HEK293 (cell line): ENCODE measurements around the gene CHMP3.
"Not testable (repeated sequence)": the region's sequence is repeated elsewhere in the genome, so short reads cannot be mapped to it uniquely, and the experiment has no call there.

ENCODE experiments used
- CTCF ChIA-PET: fragments of 350-600 bp; formaldehyde crosslinking; extraction: SDS; loops from one replicate; lab custom pipeline; 2021; ENCODE audit warnings: antibody characterized with exemption; lab: Yijun Ruan, JAX
- POLR2A ChIA-PET: fragments of 300-600 bp; formaldehyde crosslinking; extraction: SDS; loops from one replicate; lab custom pipeline; 2020; ENCODE audit warnings: antibody characterized with exemption, inconsistent platforms; lab: Yijun Ruan, JAX
- H3K27ac ChIP-seq: fragments of 200-500 bp; sonication (Bioruptor generic); 2 replicates; pipeline ENCODE4 v1.5.1; 2014; ENCODE audit warnings: low read depth, low read length, control low read depth, inconsistent platforms; ENCODE audit errors: extremely low read depth
- H3K36me3 ChIP-seq, 2 experiments: fragments of 200-500 bp in 1 of 2; sonication (Bioruptor generic) in 1 of 2; 1 replicate in 1 of 2; 2 replicates in 1 of 2; pipeline ENCODE4 v1.5.1; 2014 to 2017; ENCODE audit warnings: inconsistent platforms in 2 of 2, low read length in 2 of 2; ENCODE audit not compliant: control insufficient read depth in 2 of 2, insufficient read depth in 1 of 2
- H3K4me1 ChIP-seq: fragments of 200-500 bp; sonication (Bioruptor generic); 2 replicates; pipeline ENCODE4 v1.5.1; 2014; ENCODE audit warnings: mild to moderate bottlenecking, low read length, inconsistent platforms; ENCODE audit not compliant: control insufficient read depth, insufficient read depth
- H3K4me3 ChIP-seq: 2 replicates; pipeline ENCODE4 v1.5.1; 2011; ENCODE audit warnings: low read depth, mild to moderate bottlenecking, control low read depth, low read length, moderate library complexity
- H3K9me3 ChIP-seq: fragments of 200-500 bp; sonication (Bioruptor generic); 2 replicates; pipeline ENCODE4 v1.5.1; 2014; ENCODE audit warnings: low read depth, low read length, inconsistent platforms; ENCODE audit not compliant: control insufficient read depth, insufficient read depth
- BCL11A ChIP-seq: fragments of 450-650 bp; formaldehyde crosslinking; IDR thresholded peaks from 2 replicates; pipeline ENCODE4 v1.5.1; 2016; ENCODE audit warnings: low read depth, missing biosample characterization, missing genetic modification characterization
- BCL6B ChIP-seq: fragments of 450-650 bp; formaldehyde crosslinking; IDR thresholded peaks from 2 replicates; pipeline ENCODE4 v1.5.1; 2017; ENCODE audit warnings: missing biosample characterization, missing genetic modification characterization
- KLF10 ChIP-seq: fragments of 450-650 bp; IDR thresholded peaks from 2 replicates; pipeline ENCODE4 v1.5.1; 2018; ENCODE audit warnings: missing biosample characterization, mild to moderate bottlenecking, missing genetic modification characterization
- PBX3 ChIP-seq: sonication (generic); formaldehyde crosslinking; IDR thresholded peaks from 2 replicates; pipeline ENCODE4 v1.8.1; 2022; ENCODE audit warnings: mild to moderate bottlenecking, moderate library complexity, missing genetic modification reagents
- YY1 ChIP-seq: fragments of 450-650 bp; formaldehyde crosslinking; IDR thresholded peaks from 2 replicates; pipeline ENCODE4 v1.5.1; 2018; ENCODE audit warnings: missing biosample characterization, missing genetic modification characterization
- ZBTB1 ChIP-seq: fragments of 450-650 bp; formaldehyde crosslinking; IDR thresholded peaks from 2 replicates; pipeline ENCODE4 v1.5.1; 2016; ENCODE audit warnings: missing biosample characterization, missing genetic modification characterization
- ZFP37 ChIP-seq: fragments of 450-650 bp; formaldehyde crosslinking; IDR thresholded peaks from 2 replicates; pipeline ENCODE4 v1.5.1; 2016; ENCODE audit warnings: missing biosample characterization, missing genetic modification characterization
- ZIC2 ChIP-seq: fragments of 450-650 bp; formaldehyde crosslinking; IDR thresholded peaks from 2 replicates; pipeline ENCODE4 v1.5.1; 2016; ENCODE audit warnings: missing biosample characterization, missing genetic modification characterization
- ZNF114 ChIP-seq: fragments of 450-650 bp; formaldehyde crosslinking; IDR thresholded peaks from 2 replicates; pipeline ENCODE4 v1.5.0; 2017; ENCODE audit warnings: missing biosample characterization, missing genetic modification characterization
- ZNF133 ChIP-seq: fragments of 450-650 bp; formaldehyde crosslinking; IDR thresholded peaks from 2 replicates; pipeline ENCODE4 v1.5.1; 2016; ENCODE audit warnings: missing biosample characterization, missing genetic modification characterization
- ZNF146 ChIP-seq: fragments of 450-650 bp; formaldehyde crosslinking; IDR thresholded peaks from 2 replicates; pipeline ENCODE4 v1.5.1; 2016; ENCODE audit warnings: missing biosample characterization, missing genetic modification characterization
- ZNF214 ChIP-seq: fragments of 450-650 bp; formaldehyde crosslinking; IDR thresholded peaks from 2 replicates; pipeline ENCODE4 v1.5.1; 2017; ENCODE audit warnings: missing biosample characterization, mild to moderate bottlenecking, missing genetic modification characterization, borderline replicate concordance
- ZNF248 ChIP-seq: fragments of 450-650 bp; formaldehyde crosslinking; IDR thresholded peaks from 2 replicates; pipeline ENCODE4 v1.5.1; 2017; ENCODE audit warnings: missing biosample characterization, missing genetic modification characterization
- ZNF548 ChIP-seq: fragments of 450-650 bp; formaldehyde crosslinking; IDR thresholded peaks from 2 replicates; pipeline ENCODE4 v1.5.1; 2016; ENCODE audit warnings: missing biosample characterization, missing genetic modification characterization
- ZNF571 ChIP-seq: fragments of 450-650 bp; formaldehyde crosslinking; IDR thresholded peaks from 2 replicates; pipeline ENCODE4 v1.5.0; 2017; ENCODE audit warnings: missing biosample characterization, missing genetic modification characterization
- ZNF654 ChIP-seq: fragments of 450-650 bp; formaldehyde crosslinking; IDR thresholded peaks from 2 replicates; pipeline ENCODE4 v1.5.1; 2016; ENCODE audit warnings: low read depth, missing biosample characterization, missing genetic modification characterization
- ZNF830 ChIP-seq: fragments of 450-650 bp; IDR thresholded peaks from 2 replicates; pipeline ENCODE4 v1.5.0; 2018; ENCODE audit warnings: missing biosample characterization, missing genetic modification characterization, low read depth, mild to moderate bottlenecking, moderate library complexity
- TF ChIP-seq, protein P1 (sequence below): fragments of 450-650 bp; formaldehyde crosslinking; IDR thresholded peaks from 2 replicates; pipeline ENCODE4 v1.5.1; 2016; ENCODE audit warnings: missing biosample characterization, missing genetic modification characterization
- TF ChIP-seq, protein P2 (sequence below): fragments of 450-650 bp; formaldehyde crosslinking; IDR thresholded peaks from 2 replicates; pipeline ENCODE4 v1.5.1; 2016; ENCODE audit warnings: missing biosample characterization, missing genetic modification characterization, borderline replicate concordance
- TF ChIP-seq, protein P3 (sequence below): fragments of 450-650 bp; formaldehyde crosslinking; IDR thresholded peaks from 2 replicates; pipeline ENCODE4 v1.5.1; 2017; ENCODE audit warnings: missing biosample characterization, missing genetic modification characterization
- TF ChIP-seq, protein P4 (sequence below): fragments of 450-650 bp; formaldehyde crosslinking; IDR thresholded peaks from 2 replicates; pipeline ENCODE4 v1.5.1; 2016; ENCODE audit warnings: missing biosample characterization, missing genetic modification characterization

The CHMP3 gene

GRCh38 chr2:86592547-86593230, 29.4 kb upstream of the CHMP3 start:
- ChIA-PET CTCF (interaction anchor here (0.6 to 1.2 kb wide), 3 partner anchors 18 to 194 kb away, joined by 3 to 5 read pairs (median 4); no protein-coding TSS in a partner anchor), POLR2A (no interaction called here)
- Histone ChIP-seq H3K4me3 (no peak overlapping the region), H3K4me1 (no peaks in the 10 kb centered on the region), H3K27ac (no peak overlapping the region), H3K36me3 (no peaks in the 10 kb centered on the region), H3K9me3 (no peaks in the 10 kb centered on the region)
- TF ChIP-seq ZNF248: no peak
- TF ChIP-seq, protein P1, sequence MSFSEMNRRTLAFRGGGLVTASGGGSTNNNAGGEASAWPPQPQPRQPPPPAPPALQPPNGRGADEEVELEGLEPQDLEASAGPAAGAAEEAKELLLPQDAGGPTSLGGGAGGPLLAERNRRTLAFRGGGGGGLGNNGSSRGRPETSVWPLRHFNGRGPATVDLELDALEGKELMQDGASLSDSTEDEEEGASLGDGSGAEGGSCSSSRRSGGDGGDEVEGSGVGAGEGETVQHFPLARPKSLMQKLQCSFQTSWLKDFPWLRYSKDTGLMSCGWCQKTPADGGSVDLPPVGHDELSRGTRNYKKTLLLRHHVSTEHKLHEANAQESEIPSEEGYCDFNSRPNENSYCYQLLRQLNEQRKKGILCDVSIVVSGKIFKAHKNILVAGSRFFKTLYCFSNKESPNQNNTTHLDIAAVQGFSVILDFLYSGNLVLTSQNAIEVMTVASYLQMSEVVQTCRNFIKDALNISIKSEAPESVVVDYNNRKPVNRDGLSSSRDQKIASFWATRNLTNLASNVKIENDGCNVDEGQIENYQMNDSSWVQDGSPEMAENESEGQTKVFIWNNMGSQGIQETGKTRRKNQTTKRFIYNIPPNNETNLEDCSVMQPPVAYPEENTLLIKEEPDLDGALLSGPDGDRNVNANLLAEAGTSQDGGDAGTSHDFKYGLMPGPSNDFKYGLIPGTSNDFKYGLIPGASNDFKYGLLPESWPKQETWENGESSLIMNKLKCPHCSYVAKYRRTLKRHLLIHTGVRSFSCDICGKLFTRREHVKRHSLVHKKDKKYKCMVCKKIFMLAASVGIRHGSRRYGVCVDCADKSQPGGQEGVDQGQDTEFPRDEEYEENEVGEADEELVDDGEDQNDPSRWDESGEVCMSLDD (tag by site-specific recombination): no peak
- TF ChIP-seq BCL6B (tag by site-specific recombination): no peak
- no peak for TF ChIP-seq ZNF114 (tag by site-specific recombination)
- TF ChIP-seq, protein P2, sequence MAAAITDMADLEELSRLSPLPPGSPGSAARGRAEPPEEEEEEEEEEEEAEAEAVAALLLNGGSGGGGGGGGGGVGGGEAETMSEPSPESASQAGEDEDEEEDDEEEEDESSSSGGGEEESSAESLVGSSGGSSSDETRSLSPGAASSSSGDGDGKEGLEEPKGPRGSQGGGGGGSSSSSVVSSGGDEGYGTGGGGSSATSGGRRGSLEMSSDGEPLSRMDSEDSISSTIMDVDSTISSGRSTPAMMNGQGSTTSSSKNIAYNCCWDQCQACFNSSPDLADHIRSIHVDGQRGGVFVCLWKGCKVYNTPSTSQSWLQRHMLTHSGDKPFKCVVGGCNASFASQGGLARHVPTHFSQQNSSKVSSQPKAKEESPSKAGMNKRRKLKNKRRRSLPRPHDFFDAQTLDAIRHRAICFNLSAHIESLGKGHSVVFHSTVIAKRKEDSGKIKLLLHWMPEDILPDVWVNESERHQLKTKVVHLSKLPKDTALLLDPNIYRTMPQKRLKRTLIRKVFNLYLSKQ: no peak
- no peak for TF ChIP-seq YY1 (tag by site-specific recombination)
- TF ChIP-seq, protein P3, sequence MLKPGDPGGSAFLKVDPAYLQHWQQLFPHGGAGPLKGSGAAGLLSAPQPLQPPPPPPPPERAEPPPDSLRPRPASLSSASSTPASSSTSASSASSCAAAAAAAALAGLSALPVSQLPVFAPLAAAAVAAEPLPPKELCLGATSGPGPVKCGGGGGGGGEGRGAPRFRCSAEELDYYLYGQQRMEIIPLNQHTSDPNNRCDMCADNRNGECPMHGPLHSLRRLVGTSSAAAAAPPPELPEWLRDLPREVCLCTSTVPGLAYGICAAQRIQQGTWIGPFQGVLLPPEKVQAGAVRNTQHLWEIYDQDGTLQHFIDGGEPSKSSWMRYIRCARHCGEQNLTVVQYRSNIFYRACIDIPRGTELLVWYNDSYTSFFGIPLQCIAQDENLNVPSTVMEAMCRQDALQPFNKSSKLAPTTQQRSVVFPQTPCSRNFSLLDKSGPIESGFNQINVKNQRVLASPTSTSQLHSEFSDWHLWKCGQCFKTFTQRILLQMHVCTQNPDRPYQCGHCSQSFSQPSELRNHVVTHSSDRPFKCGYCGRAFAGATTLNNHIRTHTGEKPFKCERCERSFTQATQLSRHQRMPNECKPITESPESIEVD: no peak

GRCh38 chr2:86589701-86590100, 26.5 kb upstream of the CHMP3 start:
- not testable (repeated sequence) for H3K4me1 ChIP-seq, H3K4me3 ChIP-seq, H3K9me3 ChIP-seq, H3K36me3 ChIP-seq, H3K27ac ChIP-seq
- ChIA-PET POLR2A (interaction anchor here (0.7 kb wide), 1 partner anchor 21 kb away, joined by 3 read pairs; no protein-coding TSS in a partner anchor), CTCF (interaction anchor here (0.7 to 1.8 kb wide), 2 partner anchors 175 to 237 kb away, joined by 3 to 6 read pairs; no protein-coding TSS in a partner anchor)
- 0 out of 2 replicates have a peak, but pooled peaks have one; percentile 24 for TF ChIP-seq ZNF146

- ChIA-PET CTCF (no interaction called here), POLR2A (no interaction called here)
- H3K9me3 ChIP-seq: no peaks in the 10 kb centered on the region
- no peak overlapping the region for H3K4me3 ChIP-seq
- TF ChIP-seq ZNF571 (tag by site-specific recombination): no peak
- TF ChIP-seq, protein P4, sequence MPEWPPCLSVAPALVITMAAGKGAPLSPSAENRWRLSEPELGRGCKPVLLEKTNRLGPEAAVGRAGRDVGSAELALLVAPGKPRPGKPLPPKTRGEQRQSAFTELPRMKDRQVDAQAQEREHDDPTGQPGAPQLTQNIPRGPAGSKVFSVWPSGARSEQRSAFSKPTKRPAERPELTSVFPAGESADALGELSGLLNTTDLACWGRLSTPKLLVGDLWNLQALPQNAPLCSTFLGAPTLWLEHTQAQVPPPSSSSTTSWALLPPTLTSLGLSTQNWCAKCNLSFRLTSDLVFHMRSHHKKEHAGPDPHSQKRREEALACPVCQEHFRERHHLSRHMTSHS (tag by site-specific recombination): no peak
- TF ChIP-seq ZFP37: no peak
- no peak for TF ChIP-seq ZNF548 (tag by site-specific recombination)
- no peak for TF ChIP-seq ZIC2 (tag by site-specific recombination)
- no peak for TF ChIP-seq PBX3 (CRISPR knock-in tag)
- no peak for TF ChIP-seq ZNF654
- TF ChIP-seq ZNF830 (tag by site-specific recombination): no peak
- TF ChIP-seq ZNF133 (tag by site-specific recombination): no peak
- no peak for TF ChIP-seq BCL11A (tag by site-specific recombination)
- TF ChIP-seq KLF10 (tag by site-specific recombination): no peak
- TF ChIP-seq ZBTB1 (tag by site-specific recombination): no peak
- no peak for TF ChIP-seq ZNF214 (tag by site-specific recombination)
- TF ChIP-seq, all 188 proteins: peak for 0
- H3K27ac ChIP-seq: no peak overlapping the region
- H3K4me1 ChIP-seq: no peaks in the 10 kb centered on the region
- H3K36me3 ChIP-seq: no peaks in the 10 kb centered on the region
Observed at GRCh38 chr2:86584151-86584913, 21.1 kb upstream of the CHMP3 start.
